GM13976 (cell line): ENCODE results near the gene KAZALD1.

ENCODE experiments used
- DNase-seq: peaks from one replicate; pipeline ENCODE4 v3.0.0; 2012; ENCODE audit warnings: low spot score
- in situ Hi-C: fragments of 300-500 bp; cut with MboI; formaldehyde crosslinking; loops from one replicate; pipeline ENCODE4 v1.12.0; 2022; ENCODE audit warnings: low sequenced_read_pairs, mixed read lengths, inconsistent platforms; ENCODE audit not compliant: unreplicated experiment
- TF ChIP-seq, protein P1 (sequence below): IDR thresholded peaks from 2 replicates; pipeline ENCODE4 v1.5.1; 2012; ENCODE audit warnings: borderline replicate concordance, mild to moderate bottlenecking; ENCODE audit not compliant: insufficient read depth; ENCODE audit errors: extremely low read depth, missing control alignments, control extremely low read depth

The KAZALD1 gene

DNA sequence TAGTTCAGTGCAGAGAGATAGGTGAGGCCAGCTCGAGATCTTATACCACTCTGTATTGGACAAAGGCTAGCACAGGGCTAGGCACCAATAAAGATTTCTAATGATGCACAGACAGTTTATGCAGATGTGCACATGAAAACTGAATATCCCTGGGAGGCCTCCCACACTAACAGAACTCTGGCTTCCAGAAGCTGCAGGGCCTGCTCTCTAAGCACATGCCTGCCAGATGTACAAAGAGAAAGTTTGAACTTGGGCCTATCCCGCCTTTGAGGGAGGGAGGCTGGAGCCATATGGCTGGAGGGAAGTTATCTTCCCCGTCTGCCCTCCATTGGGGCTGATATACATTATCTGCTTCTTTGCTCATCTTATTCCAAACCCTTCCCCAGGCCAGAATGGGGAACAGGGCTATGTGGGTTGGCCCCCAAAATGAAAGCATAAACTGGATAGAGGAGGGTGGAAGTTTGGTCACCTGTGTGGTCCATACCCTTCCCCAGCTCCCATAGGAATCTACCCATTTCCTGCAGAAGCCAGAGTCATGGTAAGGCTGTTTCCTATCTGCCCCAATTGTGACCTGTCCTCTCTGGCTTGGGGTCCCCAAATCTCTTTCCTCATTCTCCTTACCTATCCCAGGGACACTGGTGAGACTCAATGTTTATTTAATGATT lies 3.8 kb downstream of the KAZALD1 start:
- in situ Hi-C loops = no loop called here
- peak; percentile 17 for DNase-seq
- TF ChIP-seq, protein P1, sequence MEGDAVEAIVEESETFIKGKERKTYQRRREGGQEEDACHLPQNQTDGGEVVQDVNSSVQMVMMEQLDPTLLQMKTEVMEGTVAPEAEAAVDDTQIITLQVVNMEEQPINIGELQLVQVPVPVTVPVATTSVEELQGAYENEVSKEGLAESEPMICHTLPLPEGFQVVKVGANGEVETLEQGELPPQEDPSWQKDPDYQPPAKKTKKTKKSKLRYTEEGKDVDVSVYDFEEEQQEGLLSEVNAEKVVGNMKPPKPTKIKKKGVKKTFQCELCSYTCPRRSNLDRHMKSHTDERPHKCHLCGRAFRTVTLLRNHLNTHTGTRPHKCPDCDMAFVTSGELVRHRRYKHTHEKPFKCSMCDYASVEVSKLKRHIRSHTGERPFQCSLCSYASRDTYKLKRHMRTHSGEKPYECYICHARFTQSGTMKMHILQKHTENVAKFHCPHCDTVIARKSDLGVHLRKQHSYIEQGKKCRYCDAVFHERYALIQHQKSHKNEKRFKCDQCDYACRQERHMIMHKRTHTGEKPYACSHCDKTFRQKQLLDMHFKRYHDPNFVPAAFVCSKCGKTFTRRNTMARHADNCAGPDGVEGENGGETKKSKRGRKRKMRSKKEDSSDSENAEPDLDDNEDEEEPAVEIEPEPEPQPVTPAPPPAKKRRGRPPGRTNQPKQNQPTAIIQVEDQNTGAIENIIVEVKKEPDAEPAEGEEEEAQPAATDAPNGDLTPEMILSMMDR = no peak

DNA sequence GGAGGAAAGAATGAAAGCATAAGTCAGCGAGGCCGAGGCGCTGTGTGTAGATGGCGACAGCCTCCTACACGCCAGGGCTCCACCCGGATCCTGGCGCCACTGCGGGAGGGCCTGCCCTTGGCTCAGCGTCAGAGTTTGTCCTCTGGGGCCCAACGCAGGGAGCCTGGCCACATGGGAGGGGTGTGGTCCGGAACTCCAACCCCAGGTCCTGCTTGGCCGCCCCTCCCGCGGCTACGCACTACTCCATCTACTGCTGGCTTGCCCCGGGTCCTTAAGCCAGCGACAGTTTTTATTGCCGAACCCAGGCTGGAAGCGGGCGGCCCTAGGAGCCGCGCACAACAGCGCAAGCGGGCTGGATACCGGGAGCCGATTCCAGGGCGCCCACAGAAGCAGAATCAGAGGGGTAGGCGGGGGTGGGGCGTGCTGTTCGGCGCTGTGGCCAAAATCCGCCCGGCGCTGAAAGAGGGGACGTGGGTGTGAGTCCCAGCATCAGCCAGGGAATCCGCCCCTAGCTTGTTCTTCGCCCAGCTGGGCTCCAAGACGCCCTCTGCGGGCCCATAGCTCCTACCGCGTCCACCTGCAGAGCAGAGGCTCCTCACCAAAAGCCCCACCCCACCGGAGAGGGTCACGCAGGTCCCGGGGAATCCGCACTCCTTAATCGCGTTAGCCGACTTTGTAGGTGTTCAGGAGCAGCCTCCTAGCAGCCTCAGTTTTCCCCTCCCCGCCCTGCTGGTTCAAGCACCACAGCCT lies 4.5 kb downstream of the KAZALD1 start:
- in situ Hi-C loops = no loop called here
- DNase-seq = peak; percentile 81
- TF ChIP-seq, protein P1 = peak; percentile 36

DNA sequence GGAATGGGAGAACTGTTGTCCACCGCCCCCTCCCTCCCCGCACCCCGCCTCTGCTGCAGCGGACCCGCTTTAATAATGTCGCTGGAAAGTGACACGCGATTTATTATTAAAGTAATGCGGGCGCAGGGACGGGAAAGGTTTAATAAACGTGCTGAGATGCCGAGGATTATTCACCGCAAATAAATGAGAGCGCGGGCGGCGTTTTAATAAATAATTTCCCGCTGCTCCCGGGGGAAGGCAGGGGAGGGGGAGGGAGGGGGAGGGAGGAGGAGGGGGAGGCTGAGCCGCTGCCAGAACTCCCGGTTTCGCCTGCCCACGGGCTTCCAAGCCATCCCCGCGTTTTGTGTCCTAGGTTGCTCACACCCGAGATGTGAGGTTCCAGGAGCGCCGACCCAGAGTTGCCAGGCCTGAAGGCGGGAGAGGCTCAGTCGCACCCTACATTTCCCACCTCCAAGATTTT lies 5.1 kb downstream of the KAZALD1 start:
- in situ Hi-C loops = no loop called here
- TF ChIP-seq, protein P1 = no peak
- peak; percentile 38 for DNase-seq

DNA sequence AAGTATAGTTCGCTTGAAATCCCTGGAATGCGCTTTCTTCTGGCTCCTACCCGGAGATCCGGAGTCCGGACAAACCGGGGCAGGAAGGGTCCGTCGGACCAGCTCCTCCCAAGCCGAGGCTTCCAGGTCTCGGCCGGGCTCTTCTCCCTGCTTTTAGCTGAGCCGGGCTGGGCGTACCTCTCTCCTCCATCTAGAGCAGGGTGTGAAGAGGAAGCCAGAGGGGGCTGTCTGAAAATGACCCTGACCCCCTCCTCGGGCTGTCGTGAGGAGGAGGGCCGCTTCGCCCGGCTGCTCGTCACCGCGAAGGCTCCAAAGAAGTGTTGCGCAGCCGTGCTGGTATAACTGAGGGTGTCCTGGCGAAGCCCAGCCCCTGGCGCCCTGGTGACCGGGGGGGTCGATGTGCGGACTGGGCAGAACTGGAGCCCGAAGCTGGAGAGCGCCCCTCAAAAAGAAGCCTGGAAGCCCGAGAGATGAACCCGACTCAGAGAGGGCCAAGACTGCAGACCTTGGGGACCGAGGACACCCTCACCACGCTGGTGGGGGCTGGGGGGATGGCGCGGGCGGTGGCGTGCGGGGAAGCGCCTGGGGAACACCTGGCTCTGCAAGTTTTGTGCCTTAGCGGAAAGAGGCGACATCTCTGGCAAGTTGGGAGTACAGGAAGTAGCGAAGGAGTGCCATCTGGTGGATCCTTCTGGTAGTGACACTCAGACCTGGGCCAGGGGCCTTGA lies 5.7 kb downstream of the KAZALD1 start:
- in situ Hi-C loops = no loop called here

DNA sequence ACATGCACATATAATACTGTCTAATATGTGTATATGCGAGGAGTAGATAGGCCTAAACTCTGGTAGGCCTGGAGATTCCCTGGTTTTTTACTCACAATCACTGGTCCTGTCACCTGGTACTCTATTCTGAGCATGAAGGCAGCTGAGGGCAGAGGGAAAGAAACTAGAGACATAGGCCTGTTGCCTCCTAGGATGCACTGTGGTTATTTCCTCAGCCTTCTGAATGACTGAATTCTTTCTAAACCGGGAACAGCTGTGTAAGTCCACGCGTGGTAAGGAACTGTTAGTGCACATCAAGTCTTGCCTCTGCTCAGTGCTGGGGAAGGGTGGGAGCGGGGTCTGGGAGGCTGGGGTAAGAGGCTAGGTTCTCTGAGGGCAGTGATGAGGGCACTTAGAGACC lies 7.7 kb downstream of the KAZALD1 start:
- TF ChIP-seq, protein P1 = no peak
- DNase-seq = no peak
- in situ Hi-C loops = no loop called here

More for the DNA sequence above, 5.7 kb downstream of the KAZALD1 start:
- TF ChIP-seq, protein P1 = peak; percentile 86
- DNase-seq = peak; percentile 86

DNA sequence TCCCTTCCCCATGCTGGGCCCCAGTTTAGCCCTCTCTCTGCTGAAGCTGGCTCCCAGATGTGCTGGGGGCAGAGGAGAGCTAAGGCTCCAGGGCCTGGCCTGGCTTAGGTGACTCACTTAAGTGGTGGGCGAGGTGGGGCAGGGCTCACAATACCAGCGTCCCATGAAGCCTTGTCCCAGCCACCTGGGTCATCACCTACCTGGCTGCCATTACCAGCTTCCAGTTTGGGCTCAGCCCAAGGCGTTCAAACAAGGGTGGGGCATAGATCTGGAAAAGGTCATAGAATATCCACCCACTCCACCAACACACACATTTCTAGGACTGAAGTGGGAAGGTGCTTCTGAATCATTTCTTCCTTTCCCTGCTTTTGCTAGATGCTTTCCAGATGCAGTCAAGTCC lies 8.3 kb downstream of the KAZALD1 start:
- TF ChIP-seq, protein P1 = no peak
- DNase-seq = no peak
- in situ Hi-C loops = no loop called here
